RWPE1 (cell line): ENCODE measurements around the gene CCDC137.

Experiments
- CTCF ChIA-PET: fragments of 350-600 bp; sonication (Branson Sonifier 250); formaldehyde crosslinking; extraction: SDS; loops from one replicate; lab custom pipeline; 2021; lab: Yijun Ruan, JAX
- POLR2A ChIA-PET: fragments of 400-600 bp; formaldehyde crosslinking; extraction: SDS; loops from one replicate; lab custom pipeline; 2020; ENCODE audit warnings: antibody characterized with exemption; ENCODE audit not compliant: low non-redundant PET; lab: Yijun Ruan, JAX
- DNase-seq: peaks from one replicate; pipeline ENCODE4 v3.0.0; 2012; ENCODE audit warnings: low spot score
- H3K27ac ChIP-seq: fragments of 450-650 bp; 2 replicates; pipeline ENCODE4 v1.5.1; 2017
- TF ChIP-seq, protein P1 (sequence below): fragments of 450-650 bp; conservative IDR thresholded peaks from 2 replicates; pipeline ENCODE4 v1.5.1; 2017; ENCODE audit warnings: low read depth, mild to moderate bottlenecking

The CCDC137 gene

DNA sequence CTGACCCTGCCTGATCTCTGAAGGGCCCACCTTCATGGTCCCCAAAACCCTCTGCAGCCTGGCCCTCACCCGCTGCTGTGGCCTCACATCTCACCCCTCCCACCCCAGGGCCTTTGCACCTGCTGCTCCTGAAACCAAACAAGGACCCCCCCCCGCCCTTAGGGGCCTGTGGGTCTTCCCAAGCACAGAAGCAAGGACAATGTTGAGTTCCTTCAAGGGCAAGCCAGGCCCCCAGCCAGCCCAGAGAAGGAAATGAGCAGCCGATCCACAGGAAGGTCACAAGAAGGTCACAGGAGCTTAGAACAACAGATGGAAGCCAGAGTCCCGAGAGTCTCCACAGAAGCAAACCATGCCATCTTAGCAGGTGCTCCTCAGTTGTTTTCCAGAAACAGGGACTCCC lies 9.7 kb upstream of the CCDC137 start:
- no peak for DNase-seq
- ChIA-PET CTCF (no interaction called here), POLR2A (interaction anchor here (1.0 kb wide), 1 partner anchor 9 kb away, joined by 3 read pairs; the partner anchor contains the start of genes CCDC137 and OXLD1)
- TF ChIP-seq, protein P1, sequence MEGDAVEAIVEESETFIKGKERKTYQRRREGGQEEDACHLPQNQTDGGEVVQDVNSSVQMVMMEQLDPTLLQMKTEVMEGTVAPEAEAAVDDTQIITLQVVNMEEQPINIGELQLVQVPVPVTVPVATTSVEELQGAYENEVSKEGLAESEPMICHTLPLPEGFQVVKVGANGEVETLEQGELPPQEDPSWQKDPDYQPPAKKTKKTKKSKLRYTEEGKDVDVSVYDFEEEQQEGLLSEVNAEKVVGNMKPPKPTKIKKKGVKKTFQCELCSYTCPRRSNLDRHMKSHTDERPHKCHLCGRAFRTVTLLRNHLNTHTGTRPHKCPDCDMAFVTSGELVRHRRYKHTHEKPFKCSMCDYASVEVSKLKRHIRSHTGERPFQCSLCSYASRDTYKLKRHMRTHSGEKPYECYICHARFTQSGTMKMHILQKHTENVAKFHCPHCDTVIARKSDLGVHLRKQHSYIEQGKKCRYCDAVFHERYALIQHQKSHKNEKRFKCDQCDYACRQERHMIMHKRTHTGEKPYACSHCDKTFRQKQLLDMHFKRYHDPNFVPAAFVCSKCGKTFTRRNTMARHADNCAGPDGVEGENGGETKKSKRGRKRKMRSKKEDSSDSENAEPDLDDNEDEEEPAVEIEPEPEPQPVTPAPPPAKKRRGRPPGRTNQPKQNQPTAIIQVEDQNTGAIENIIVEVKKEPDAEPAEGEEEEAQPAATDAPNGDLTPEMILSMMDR, result no peak
- no peak overlapping the region for H3K27ac ChIP-seq

GRCh38 chr17:81659038-81659437 lies 7.5 kb upstream of the CCDC137 start:
- ChIA-PET POLR2A (interaction anchor here (0.7 kb wide), 1 partner anchor 23 kb away, joined by 3 read pairs; no protein-coding TSS in a partner anchor), CTCF (interaction anchor here (0.5 kb wide), 1 partner anchor 11 kb away, joined by 3 read pairs; no protein-coding TSS in a partner anchor)
- TF ChIP-seq, protein P1, result no peak
- no peak overlapping the region for H3K27ac ChIP-seq
- no peak for DNase-seq

DNA sequence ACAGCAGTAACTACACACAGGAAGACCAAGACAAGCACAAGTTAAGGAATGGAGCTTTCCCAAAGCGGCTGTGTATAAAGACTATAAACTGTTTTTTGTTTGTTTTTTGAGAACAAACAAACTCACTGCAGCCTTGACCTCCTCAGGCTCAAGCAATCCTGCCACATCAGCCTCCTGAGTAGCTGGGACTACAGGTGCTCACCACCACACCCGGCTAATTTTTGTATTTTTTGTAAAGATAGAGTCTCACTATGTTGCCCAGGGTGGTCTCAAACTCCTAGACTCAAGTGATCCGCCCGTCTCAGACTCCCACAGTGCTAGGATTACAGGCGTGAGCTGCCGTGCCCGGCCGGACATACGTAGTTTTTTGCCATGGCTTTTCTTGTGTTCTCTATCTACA lies 6.1 kb upstream of the CCDC137 start:
- CTCF ChIA-PET, result interaction anchor here (0.5 kb wide), 1 partner anchor 46 kb away, joined by 3 read pairs; no protein-coding TSS in a partner anchor
- H3K27ac ChIP-seq, result no peak overlapping the region

GRCh38 chr17:81662002-81662401 lies 4.5 kb upstream of the CCDC137 start:
- ChIA-PET POLR2A (no interaction called here), CTCF (no interaction called here)
- DNase-seq, result no peak
- no peak overlapping the region for H3K27ac ChIP-seq
- TF ChIP-seq, protein P1, result no peak

More for the DNA sequence above, 6.1 kb upstream of the CCDC137 start:
- no peak for DNase-seq
- TF ChIP-seq, protein P1, result no peak
- POLR2A ChIA-PET, result no interaction called here

- TF ChIP-seq, protein P1, result no peak
- no peak for DNase-seq
- peak overlapping the region; percentile 86 for H3K27ac ChIP-seq
- ChIA-PET CTCF (no interaction called here), POLR2A (no interaction called here)
Observed at GRCh38 chr17:81664051-81664470, 2.5 kb upstream of the CCDC137 start.

GRCh38 chr17:81665205-81666091 lies 1.1 kb upstream of the CCDC137 start:
- H3K27ac ChIP-seq, result peak overlapping the region; percentile 86
- TF ChIP-seq, protein P1, result no peak
- ChIA-PET POLR2A (interaction anchor here (0.8 to 1.6 kb wide), 2 partner anchors 9 to 29 kb away, joined by 3 to 4 read pairs; partner anchors contain the start of gene PDE6G), CTCF (no interaction called here)
- peak; percentile 20 for DNase-seq
